KBM-7 (cell line): Measurements from ENCODE around the gene PLAGL1.

Experiments
- DNase-seq: peaks from one replicate; pipeline ENCODE4 v3.0.0-alpha.2; 2015
- in situ Hi-C: fragments of 300-500 bp; cut with MboI; formaldehyde crosslinking; loops from 2 replicates; pipeline ENCODE4 v1.14.3; 2020; ENCODE audit warnings: low sequenced_read_pairs, low pct_unique_long_range_greater_than_20kb, mixed read lengths

PLAGL1 gene

DNA sequence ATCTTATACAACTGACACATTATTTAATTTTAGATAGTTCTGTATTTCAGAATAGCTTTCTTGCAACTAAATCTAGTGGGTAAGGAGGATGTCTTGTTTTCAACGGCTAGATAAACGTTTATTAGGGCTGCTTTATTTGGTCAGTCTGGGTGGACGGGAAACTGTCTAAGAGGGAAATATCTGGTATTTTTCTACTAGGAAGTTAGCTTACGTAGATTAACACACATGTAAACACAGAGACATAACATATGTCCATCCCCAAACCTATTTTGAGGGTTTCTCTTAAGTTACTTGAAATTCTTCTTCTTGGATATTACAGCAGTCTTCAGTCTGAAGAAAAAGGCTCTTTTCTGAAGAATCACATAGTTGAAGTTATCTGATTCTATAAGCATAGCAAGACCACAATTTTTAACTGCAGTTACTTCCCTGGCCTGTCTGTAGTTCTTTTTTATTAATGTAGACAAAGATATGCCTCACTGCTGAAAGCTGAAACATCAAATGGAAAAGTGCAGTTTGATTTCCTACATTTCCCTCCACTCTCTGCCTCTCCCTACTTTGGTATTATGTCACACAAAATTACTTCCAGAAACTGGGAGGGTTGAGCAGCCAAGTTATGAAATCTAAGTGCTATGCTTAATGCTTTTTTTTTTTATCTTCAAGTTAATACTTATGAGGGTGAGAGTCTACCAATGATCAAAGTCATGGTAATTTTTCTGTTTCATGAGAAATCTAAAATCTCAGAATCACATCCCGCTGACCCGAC is 37.4 kb downstream of the PLAGL1 start:
- in situ Hi-C loops = no loop called here
- DNase-seq = no peak

DNA sequence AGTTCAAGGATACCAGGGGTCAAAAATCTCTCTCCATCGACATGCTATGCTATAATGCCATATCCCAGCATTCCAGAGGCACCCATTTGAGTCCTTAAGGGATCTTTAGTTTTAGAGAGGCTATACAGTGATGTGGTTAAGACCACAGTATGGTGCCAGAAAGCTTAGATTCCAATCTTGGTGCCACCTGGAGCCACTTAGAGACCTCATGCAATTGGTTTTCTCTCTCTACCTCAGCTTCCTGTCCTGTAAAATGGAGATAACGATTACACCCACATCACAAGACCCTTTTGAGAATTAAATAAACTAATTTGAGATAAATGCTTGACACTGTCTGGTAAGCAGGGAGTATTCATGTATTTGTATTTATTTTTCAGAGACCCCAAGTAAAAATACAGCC is 39.0 kb downstream of the PLAGL1 start:
- in situ Hi-C loops = no loop called here
- DNase-seq = peak; percentile 26

DNA sequence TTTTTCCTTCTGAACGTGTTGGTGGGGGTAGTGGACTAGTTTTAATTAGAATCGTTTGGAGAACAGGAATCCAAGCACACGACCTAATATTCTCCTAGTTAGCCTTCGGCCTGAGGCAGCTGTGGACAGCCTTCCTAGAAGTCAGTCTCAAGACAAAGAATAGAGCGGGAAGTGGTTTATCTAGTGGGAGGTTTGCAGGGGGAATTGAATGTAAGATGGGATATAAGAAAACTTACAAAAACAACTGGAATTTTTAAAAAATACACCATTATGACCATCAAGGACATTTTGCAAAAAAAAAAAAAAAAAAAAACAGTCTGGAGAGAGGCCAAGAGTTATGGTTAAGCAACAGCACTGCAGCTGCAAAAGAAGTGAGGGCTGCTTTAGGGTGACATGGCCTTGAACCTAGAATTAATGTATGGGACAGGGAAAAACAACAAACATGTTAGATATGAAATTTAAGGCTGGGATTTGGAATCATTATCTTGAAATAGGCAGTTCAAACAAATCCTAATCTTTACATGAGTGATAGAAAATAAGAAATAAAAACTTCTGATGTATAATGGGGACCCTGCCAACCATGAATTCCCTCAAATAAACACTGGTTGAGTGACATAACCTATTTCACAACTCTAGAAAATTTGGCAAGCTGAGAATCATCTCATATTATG is 40.2 kb downstream of the PLAGL1 start:
- in situ Hi-C loops = no loop called here
- peak; percentile 16 for DNase-seq

DNA sequence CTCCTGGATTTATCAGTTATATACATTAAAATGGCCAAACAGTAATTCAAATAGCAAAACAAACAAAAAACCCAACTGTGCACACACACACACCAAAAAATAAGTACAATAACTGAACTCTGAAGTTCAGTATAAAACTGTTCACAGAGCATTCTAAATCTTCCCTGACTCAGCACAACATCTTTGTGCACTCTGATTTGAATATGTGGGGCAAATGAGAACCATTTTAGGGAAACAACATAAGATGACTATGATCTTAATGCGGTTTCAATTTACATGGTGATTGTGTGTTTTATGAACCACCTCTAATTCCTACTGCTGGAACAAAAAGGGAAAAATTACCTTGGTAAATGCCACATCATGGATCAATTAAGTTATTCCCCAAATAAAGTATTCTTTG is 41.7 kb downstream of the PLAGL1 start:
- in situ Hi-C loops = no loop called here

DNA sequence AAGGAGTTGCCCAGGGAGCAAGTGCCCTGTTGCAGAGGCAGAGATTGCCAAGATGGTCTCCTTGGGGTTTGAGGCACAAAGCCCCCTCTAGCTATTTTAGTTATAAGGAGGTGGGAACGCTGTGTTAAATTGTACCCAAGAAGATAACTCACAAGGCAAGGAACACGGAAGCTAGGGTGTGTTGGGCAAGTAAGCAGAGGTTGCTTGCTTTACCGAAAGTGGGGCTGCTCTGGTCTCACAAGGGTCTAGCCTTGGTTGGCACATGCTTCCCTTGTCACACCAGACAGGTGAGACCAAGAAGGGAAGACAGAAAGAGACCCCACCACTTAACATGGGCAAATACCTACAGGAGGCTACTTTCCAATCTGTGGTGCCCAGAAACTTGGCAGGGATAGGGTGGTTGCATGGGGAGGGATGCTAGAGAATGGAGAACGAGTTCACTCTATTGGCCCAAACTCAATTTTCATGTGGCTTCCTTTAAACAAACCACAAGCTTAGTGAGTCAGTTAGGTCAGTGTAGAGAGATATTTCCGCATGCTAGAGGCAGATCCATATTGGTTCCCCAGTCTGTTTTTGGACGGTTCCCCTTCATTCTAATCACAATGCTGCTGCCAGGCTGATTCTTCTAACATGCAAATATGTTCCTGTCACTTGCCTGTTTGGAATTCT is 42.4 kb downstream of the PLAGL1 start:
- in situ Hi-C loops = no loop called here
- DNase-seq = peak; percentile 64

More for the DNA sequence above, 41.7 kb downstream of the PLAGL1 start:
- no peak for DNase-seq

DNA sequence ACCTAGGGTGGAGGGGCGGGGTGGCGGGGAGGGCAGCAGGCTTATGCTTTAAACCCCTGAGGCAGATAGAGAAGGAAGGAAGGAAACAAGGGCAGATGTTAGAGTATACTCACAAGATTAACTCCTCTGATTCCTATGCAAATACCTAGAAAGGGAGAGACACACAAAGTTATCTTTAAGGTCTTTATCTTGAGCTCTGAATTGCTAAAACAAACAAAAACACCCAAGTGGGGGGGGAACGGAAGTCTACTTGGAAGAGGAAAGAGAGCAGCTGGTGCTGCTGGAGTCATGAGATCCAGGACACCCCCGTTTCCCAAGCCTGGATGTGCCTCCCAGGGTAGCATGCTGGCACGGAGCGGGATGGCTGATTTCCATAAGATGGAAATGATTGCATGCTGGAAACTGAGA is 43.4 kb downstream of the PLAGL1 start:
- in situ Hi-C loops = no loop called here
- DNase-seq = peak; percentile 13

DNA sequence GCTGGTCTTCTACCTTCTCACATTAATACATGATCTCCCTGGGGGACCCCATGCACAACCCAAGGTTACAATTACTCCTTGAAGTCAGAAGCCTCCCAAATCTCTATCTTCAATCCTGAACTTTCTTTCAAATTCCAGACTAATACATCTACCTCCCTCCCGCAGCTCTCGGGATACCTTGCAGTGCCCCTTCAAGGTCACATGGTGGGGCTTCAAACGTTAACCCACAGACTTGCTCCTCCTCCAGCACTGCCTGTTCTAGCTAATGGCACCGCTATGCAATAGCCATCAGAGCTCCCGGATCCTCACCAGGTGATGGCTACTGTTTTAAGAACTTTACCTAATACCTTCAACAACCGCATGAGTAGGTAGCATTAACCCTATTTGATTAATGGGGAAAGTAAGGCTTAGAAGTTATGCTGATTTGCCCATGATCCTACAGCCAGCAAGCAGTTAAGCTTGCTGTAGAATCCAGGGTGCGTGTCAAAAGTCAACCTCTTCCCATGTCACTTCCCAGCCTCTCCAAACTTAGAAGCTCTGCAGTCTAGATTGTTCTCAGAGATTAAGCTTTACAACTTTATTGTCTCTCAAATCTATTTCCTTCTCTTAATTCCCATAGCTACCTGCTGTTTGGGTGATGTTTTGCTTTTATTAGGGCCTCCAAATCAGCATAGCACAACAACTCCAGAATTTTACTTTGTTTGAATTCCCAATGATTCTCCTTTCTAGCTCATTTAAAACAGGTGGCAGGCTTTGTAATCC is 44.7 kb downstream of the PLAGL1 start:
- no peak for DNase-seq
- in situ Hi-C loops = no loop called here

DNA sequence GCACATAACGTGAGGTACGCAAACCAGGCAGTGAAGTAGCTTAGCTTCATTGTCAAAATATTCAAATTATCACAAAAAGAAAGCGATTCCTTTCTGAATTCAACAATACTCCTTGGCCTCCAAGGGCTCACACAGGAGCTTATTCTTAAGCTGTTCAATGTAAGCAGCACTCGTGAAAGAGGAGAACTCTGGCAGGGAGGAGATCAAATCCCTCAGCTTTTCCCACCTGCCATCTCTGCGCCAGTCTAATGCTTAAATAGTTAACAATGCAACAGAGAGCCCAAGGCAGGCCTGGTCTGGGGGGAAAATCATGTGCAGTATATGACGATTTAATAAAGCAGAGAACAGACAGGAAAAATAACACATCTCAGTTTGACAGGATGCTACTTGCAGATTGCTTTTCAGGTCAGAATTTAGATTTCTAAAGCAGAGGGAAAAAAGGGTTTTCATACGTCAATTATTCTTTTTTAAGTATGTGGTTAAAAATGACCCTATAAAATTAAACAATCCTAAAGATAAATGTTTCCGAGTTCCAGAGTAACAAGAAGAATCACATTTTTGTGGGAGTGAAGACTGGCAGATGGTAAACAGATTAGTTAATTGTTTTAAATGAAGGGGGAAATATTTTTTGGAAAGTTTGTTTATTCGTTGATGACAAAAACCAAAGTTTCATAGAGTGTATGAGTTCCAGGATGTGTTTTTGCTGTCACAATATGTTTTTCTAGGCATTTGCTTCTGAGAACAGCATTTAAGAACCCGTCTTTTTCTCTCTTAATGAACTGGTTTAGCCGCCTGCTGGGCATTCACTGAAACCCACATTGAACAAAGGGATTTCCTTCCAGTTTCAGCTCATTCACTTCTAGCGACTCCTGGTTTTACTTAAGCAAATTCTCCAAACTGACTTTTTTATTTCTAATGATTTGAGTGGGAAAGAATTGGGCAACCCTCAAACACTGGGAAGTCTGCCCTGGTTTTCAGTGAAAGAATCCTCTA is 45.9 kb downstream of the PLAGL1 start:
- in situ Hi-C loops = no loop called here
- DNase-seq = no peak

DNA sequence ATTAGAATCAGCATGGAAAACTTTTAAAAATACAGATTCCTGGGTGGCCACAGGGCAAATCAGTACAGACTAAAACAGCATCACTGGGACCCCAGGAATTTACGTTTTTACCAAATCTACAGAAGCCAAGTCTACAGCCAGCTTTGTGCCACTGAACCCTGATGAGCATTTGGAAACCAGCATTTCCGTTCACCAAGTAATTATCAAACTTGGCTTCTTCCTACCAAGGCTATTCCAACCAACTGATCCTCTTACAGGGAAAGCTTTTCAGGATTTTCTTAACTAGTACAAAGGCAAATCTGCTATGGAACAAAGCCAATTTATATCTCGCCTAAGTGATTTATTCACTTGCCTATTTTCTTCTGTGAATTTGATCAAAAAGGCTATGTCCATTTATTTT is 47.0 kb downstream of the PLAGL1 start:
- no peak for DNase-seq
- in situ Hi-C loops = no loop called here

DNA sequence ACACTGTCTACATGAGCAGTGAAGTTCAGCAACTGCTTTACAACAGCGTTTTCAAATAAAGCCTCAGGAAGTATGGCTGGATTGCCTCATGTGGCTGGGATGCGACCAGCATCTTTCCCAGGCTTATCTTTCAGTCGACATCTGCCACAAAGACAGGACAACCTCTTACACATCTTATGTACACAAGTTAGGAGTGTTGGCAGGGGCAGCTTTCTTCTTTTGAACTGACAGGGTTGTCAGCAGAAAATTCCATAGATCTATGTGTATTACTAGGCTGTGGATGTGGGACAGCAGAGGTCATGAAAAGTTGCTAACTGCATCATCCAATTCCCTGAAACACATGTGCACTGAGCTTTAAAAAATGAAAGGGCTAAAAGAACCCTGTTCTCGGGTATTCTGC is 48.1 kb downstream of the PLAGL1 start:
- DNase-seq = no peak
- in situ Hi-C loops = no loop called here

DNA sequence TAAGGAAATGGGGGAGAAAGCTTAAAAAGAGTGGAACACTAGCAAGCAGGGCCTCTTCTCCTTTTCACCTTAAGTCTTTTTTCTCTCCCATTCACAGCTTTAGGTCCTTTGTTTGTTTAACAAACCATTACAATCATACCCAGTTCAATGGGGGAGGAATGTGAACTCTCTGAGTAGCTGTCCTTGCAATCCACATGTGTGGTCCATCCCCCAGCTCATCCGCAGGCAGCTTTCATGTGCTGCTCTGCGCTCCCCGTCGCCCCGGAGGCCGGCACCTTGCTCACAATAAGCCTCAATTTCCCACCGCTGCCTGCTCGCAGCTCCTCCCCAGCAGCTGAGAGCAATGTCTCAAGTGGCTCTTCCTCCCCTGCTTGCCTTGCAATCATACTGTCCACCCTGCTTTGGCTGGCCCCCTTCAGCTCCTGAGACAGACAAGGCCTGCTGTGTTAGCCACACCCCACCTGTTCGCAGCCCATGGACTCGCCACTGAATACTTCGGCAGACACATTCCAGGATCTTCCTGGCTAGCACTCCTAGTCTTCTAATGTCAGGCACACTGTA is 49.1 kb downstream of the PLAGL1 start:
- DNase-seq = no peak

DNA sequence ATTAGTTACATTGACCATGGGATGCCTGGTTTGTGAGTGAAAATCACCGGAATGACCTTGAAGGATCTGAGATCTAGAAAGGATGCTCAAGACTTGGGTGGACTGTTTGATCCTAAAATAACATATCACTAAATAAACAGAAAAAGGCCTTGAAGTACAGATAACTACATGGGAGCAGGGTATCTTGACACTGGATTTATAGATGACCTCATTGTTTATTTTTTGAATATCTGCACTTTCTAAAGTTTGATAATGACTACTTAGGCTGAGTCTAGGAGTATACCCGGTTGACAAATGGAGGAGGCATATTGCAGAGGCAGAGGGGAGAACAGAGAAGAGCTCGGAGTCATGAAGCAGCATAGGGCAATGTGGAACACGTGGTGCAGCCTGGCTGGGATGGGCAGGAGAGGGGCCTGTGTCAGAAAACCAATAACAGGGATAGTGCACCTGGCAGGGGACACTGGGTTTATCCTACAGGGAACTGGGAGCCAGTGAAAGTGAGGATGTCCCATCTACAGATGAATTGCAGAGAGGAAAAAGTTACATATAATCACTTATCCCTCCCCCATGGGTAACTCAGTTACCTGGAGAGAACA is 50.3 kb downstream of the PLAGL1 start:
- in situ Hi-C loops = no loop called here

More for the DNA sequence above, 49.1 kb downstream of the PLAGL1 start:
- in situ Hi-C loops = no loop called here

DNA sequence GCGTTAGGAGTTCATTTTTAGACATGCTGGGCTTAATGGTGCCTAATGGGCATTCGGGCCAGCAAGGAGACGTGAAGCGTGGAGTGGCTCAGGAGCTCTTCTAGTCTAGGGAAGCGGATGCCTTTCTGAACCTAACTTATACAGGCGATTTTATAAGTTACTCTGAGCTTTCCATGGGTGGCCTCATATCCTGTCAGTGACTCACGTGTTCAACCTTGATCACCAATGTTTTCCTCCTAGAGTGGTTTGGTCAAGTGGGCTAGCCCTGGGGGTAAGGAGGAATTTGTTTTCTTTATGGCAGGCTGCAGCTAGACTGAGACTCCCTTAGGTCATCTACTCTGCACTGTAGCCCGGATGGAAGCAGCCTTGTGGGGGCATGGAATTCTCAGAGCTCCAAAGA is 52.1 kb downstream of the PLAGL1 start:
- in situ Hi-C loops = no loop called here
- DNase-seq = no peak

More for the DNA sequence above, 50.3 kb downstream of the PLAGL1 start:
- no peak for DNase-seq

DNA sequence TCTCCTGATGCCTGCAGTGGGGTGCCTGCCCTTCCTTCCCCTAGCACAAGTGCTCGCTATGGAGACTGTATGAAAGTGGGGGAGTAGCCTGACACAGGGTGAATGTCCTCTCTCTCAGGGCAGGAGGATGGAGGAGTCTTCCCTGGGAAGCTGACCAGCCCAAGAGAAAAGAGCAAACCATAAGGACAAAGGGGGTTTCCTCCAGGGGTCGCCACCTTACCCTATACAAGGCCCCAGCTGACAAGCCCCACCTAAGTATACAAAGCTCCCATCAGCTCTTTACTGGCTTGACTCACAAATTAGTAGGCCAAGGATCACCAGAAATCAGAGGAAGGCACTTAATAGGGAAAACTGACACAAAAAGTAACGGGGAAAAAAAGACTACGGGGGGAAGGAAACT is 54.1 kb downstream of the PLAGL1 start:
- in situ Hi-C loops = no loop called here
- no peak for DNase-seq

DNA sequence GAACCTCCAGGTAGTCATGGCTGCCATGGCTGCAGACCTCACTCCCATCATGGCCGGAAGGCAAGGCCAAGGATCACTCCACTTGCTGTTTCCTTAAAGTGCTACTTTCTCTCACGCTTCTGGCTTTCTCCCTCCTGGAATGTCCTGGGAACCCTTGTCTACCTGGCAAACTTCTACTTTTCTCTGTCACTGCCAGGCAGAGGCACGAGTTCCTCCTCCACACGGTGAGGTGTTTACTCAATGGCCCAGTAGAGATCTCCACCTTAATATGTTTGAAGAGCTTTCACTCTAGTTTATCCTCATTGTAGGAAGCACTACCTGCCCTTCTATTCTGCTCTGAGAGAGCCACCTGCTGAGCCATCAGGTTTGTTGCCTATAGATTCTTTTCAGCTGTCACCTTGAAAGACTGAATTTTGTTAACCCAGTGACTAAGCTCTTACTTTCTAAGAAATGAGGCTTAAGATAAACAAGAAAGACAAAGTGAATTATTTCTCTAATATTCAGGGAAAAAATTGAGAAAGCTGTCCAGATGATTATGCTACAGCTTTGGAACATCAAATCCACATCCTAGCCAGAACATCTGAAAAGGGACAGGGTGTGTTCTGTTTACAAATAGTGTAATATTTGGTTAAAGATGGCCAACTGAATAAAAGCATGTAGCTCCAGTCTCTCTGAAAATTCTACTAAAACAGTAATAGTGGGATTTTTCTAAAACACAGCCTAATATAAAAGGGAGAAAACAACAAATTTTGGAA is 54.9 kb downstream of the PLAGL1 start:
- no peak for DNase-seq
- in situ Hi-C loops = no loop called here

DNA sequence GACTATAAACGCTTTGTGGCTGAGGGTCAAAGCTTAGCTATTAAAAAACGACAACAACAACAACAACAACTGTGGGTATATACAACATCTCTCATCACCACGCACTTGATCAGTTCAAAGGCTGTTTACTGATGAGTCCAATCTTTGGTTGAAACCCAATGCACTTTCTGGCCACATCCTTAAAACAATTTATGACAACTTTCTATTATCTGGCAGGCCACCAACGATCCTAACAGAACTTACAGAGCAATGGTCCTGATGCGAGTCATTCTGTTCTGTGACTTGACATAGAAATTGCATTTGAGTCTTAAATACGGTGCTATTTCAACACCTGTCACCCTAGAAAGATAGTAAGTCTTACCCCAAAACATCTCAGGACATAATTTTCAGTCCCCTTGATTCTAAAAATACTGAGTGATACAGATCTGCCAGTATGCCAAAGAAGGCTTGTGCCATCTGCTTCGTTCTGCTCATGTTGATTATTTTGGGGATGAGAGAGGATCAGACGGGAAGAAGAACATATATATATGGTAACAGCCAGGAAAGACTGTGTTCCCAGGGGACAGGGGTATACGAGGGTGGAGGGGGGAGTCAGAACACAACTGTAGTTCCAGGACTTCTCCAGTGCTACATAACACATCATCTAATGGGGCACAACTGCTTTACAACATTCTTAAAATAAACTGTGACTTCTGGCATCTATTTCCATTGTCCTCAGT is 55.8 kb downstream of the PLAGL1 start:
- in situ Hi-C loops = no loop called here
- no peak for DNase-seq

DNA sequence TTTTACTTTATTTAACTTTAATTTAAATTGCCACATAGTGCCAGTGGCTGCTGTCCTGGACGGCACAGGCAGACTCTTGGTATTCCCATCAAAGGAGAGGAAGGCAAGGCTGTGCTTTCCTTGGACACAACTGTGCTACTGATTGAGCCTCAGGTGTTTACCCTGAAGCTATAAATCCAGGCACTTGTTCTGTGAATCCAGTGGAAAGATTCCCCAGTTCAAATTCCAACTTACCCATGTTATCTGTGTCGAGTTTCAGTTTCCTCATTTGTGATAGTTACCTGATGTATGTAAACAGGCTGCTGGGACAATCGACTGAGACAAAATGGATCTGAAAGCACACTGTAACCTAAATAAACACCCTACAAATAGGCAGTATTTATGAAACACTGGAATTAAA is 57.2 kb downstream of the PLAGL1 start:
- in situ Hi-C loops = no loop called here
- no peak for DNase-seq
